GM12878 (cell line): ENCODE measurements around the gene NRN1L. TPM values are rescaled to one million over a fixed set of nuclear protein-coding genes. Genes with fewer than 3 reads are reported as not detected.

Experiments used
- ATF7 ChIP-seq: fragments of 450-650 bp; IDR thresholded peaks from 2 replicates; pipeline ENCODE4 v1.6.1; 2016; ENCODE audit warnings: low read depth, mild to moderate bottlenecking
- E4F1 ChIP-seq: fragments of 450-650 bp; IDR thresholded peaks from 2 replicates; pipeline ENCODE4 v1.6.1; 2018; ENCODE audit warnings: borderline replicate concordance, mild to moderate bottlenecking; ENCODE audit not compliant: partially characterized antibody
- MTA2 ChIP-seq: fragments of 450-650 bp; IDR thresholded peaks from 2 replicates; pipeline ENCODE4 v1.6.1; 2016; ENCODE audit warnings: low read depth, mild to moderate bottlenecking, moderate library complexity
- NR2C1 ChIP-seq: fragments of 450-650 bp; IDR thresholded peaks from 2 replicates; pipeline ENCODE4 v1.6.1; 2017; ENCODE audit warnings: antibody characterized with exemption, mild to moderate bottlenecking, moderate library complexity
- NRF1 ChIP-seq: conservative IDR thresholded peaks from 2 replicates; pipeline ENCODE4 v1.6.1; 2011; ENCODE audit warnings: mild to moderate bottlenecking, low read depth, low read length, improper control_type of control experiment
- PML ChIP-seq: IDR thresholded peaks from 2 replicates; pipeline ENCODE4 v1.6.1; 2012; ENCODE audit warnings: low read length, inconsistent platforms
- RAD21 ChIP-seq: IDR thresholded peaks from 2 replicates; pipeline ENCODE4 v1.6.1; 2011; ENCODE audit warnings: mild to moderate bottlenecking, low read depth, low read length, moderate library complexity; ENCODE audit not compliant: insufficient read depth
- SMC3 ChIP-seq: IDR thresholded peaks from 2 replicates; pipeline ENCODE4 v1.6.1; 2011; ENCODE audit warnings: low read length, improper control_type of control experiment, borderline replicate concordance
- USF2 ChIP-seq: IDR thresholded peaks from 2 replicates; pipeline ENCODE4 v1.6.1; 2011; ENCODE audit warnings: low read depth, low read length, improper control_type of control experiment, borderline replicate concordance
- ZNF384 ChIP-seq: IDR thresholded peaks from 2 replicates; pipeline ENCODE4 v1.6.1; 2012; ENCODE audit warnings: low read depth, mild to moderate bottlenecking, low read length, improper control_type of control experiment, borderline replicate concordance
- ZNF622 ChIP-seq: fragments of 450-650 bp; IDR thresholded peaks from 2 replicates; pipeline ENCODE4 v1.6.1; 2017; ENCODE audit warnings: mild to moderate bottlenecking, inconsistent platforms
- polyA plus RNA-seq, 11 experiments: library from polyadenylated mRNA; depleted of rRNA in 4 of 11; unstranded in 6 of 11; stranded (reverse) in 5 of 11; fragments of >200 nt; fragmentation: Nextera tagmentation in 4 of 11; fragmentation: Illumina TruSeq in 1 of 11; extraction: Ambion mirVana in 4 of 11; extraction: Trizol in 1 of 11; gene quantifications; 1 replicate in 1 of 11; 2 replicates in 10 of 11; pipeline versions ENCODE4 v1.2.1 to v1.2.3, GENCODE V29; 2011 to 2016; ENCODE audit warnings: inconsistent platforms in 2 of 11, missing spikeins in 2 of 11, low read depth in 1 of 11
- total RNA-seq, 4 experiments: library from RNA; depleted of rRNA in 3 of 4; stranded (reverse); fragments of >200 nt in 3 of 4; fragmentation: Illumina TruSeq in 1 of 4; extraction: Trizol in 1 of 4; gene quantifications; 2 replicates each; pipeline versions ENCODE4 v1.2.1 to v1.2.3, GENCODE V29; 2013 to 2021

Gene NRN1L
- total and polyA plus RNA-seq, 10 of the 15 experiments (the other 5 are each of a cell fraction or from before 2014, with no cell fraction given) = 0.11 to 0.99 (median 0.28) TPM; not detected in 3

DNA sequence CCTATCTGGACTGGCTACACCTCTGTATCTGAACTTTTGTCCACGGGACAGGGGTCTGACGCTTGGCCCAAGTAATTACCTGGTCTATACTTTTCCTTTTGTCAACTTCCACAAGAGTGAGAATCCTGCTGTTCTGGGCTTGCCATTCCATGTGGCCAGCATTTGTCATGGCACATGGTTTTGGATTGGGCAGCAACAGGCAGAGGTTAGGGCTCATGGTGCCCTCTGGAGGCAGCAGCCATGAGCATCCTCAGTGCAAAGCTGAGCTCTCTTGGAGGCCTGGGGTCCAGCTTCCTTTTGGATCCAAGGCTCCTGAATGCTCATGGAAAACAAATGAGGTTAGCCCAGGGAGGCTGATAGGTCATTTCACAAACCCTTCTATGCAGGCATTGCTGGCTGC is 19.4 kb upstream of the NRN1L start (continued):
- TF ChIP-seq NRF1 (no peak), USF2 (no peak), SMC3 (peak; percentile 41; the same call in 1 of the 2 replicates), NR2C1 (no peak), ZNF622 (no peak), RAD21 (peak; percentile 42; the same call in 1 of the 2 replicates), MTA2 (no peak), ATF7 (no peak), E4F1 (no peak), ZNF384 (no peak), PML (no peak)
